H4 (cell line): ENCODE results near the gene KCNJ16. TPM values are rescaled to one million over a fixed set of nuclear protein-coding genes. Genes with fewer than 3 reads are reported as not detected.

Source experiments
- DNase-seq: peaks from one replicate; pipeline ENCODE4 v3.0.0-alpha.2; 2015; ENCODE audit warnings: low spot score
- total RNA-seq: library from RNA; depleted of rRNA; stranded (reverse); fragments of >200 nt; shearing (Covaris generic); gene quantifications from 2 replicates; pipeline ENCODE4 v1.2.3, GENCODE V29; 2014

Gene KCNJ16
- total RNA-seq, 1 experiment from 2014 or later = not detected

DNA sequence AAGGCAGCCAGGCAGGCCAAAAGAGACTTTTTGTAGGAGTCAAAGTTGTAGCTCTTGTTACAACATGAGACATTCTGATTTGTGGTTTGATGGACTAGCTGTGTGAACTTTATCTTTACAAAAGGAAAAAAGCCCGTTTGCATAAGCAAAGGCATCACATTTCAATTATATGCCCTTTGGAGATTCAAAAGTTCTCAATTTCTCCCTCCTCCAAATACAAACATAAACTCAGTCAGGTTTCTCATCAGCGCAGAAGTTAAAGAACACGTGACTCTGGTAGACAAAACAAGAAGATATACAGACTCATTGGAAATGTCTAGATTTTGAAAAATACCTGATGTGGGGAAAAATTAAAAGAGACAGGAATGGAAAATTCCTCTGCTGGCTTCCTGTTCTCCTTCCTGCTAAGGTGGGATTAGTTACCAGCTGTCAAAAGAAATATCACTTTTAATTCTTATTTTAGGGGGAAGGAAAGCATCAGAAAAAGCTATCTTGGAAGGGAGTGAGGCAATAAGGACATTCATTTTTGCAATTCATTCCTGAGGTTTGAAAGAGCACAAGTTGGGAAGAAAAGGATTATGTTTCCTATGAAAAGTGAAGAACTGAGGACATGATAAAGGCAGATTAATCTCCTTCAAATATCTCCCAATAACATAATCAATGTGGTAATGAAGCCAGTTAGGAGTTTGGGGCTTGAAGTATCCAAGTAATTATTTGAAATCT, 4.6 kb upstream of the KCNJ16 start:
- peak; percentile 65 for DNase-seq

DNA sequence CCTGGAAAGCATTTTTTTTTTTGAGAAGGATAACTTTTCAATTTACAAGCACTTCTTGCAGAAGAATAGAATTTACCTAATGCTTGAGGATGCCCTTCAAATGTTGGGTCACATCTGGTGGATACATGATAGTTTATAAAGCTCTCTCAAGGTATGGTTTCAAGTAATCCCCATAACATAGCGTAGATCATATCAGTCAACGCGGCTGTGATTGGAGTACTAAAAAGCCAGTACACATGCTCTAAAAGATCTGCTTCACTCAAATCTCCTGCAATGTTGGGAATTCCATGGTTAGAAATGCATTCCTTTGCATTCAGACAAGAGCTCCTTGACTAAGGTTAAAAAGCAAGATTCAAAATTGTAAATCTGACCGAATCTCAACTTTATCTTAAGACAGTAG, 3.9 kb upstream of the KCNJ16 start:
- no peak for DNase-seq

DNA sequence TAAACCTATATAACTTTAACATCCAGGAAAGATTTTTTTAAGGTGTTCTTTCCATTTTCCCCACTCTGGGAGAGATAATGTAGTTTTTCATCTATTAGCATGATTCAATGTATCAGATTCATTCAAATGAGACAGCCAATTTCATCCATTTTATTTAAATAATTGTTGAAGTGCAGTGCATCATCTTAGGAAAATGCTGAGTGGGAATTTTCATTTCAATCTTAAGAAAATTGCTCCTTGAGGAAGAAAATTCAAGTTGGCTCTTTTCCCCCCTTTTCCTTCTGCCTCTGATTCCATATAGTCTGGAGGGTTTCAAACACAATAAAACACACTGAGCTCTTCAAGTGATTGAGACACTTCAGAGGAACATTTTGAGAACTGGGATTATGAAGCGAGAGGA, 3.4 kb upstream of the KCNJ16 start:
- no peak for DNase-seq

DNA sequence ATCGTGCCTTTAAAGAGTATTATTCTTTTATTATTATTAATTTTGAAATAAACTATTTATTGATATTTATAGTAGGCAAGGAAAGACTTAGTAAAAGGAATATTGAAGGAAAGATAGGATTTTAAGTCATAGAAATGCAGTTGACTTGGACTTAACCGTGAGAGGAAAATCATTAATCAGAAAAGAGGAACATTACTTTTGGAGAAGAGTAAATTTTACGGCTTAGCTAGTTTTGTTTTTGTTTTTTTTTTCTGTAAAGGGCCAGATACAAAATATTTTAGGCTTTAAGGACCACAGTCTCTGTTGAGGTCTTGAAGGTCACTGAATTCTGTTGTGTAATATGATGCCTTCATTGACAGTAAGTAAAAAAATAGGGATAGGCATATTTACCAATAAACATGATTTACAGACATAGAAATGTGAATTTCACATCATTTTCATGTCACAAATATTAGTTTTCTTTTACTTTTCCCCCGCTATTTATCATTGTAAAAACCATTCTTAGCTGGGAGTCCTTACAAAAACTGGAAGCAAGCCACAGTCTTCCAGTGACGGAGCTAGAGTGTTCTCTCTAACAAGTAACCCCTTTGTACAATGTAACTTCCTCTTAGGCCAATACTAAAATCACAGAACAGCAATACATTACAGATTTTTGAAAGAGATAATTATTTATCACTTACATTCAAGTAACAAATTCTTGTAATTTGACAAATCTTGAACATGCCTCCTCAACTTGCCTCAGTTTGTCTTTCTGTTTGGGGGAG, 2.3 kb upstream of the KCNJ16 start:
- DNase-seq = no peak

DNA sequence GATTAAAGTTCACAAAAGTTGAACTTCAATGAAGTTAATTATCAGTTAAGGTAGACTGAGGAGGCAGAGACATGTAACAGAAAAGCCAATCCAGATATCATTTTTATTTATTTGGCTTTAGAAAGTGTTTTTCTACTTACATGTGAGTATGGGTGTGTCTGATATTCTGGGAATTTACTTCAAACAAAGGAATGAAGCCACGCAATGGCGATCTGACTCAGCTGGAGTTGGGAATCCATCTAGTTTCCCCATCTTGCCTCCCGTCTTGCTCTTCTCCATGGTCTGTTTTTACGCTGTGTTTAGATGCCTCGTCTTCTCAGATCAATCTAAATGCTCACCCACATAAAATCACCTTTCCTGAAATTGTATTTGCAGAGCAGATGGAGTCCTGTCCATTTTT, 1.7 kb upstream of the KCNJ16 start:
- no peak for DNase-seq

DNA sequence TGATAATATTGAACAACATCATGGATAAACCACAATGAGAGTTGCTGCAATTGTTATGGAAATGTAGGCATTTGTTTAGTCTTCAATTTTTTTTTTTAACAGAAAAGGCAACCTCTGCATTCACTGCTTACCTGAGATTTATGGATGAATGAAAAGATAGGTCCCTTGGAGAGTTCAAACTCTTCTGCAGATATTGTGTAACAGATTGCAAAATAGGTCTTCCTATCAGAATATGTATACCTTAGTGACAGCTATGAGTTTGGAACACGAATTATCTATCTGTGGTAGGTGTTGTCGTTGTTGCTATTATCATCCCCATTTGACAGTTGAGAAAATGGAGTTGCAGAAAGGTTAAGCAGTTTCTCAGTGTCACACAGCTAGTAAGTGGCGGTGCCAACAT, 1.2 kb upstream of the KCNJ16 start:
- no peak for DNase-seq

DNA sequence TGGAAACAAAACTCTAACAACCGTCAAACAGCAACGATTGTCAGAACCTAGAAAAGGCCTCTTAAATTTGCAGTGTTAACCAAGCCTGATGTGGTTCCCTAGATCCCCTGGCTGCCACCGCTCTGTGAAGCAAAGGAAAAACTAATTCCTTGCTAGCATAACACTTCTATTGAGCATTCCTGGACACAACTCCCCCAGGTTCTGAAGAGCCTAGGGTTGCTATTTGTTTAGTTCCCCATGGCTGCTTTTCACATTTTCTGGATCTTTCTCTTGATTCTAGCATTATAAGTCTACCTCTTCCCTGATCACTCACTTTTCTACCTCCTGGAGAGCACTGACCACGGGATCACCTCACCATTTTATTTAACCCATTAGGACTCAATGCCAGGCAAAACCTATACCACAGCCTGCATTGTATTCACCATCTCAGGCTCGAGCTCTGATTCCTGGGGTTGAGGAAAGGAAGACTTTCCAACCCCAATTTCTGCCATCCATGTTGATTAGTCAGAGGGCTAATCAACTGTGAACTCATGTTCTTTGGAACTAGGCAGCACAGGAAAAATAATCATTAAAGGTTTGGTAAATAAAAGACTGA, 692 bp upstream of the KCNJ16 start:
- DNase-seq = no peak

DNA sequence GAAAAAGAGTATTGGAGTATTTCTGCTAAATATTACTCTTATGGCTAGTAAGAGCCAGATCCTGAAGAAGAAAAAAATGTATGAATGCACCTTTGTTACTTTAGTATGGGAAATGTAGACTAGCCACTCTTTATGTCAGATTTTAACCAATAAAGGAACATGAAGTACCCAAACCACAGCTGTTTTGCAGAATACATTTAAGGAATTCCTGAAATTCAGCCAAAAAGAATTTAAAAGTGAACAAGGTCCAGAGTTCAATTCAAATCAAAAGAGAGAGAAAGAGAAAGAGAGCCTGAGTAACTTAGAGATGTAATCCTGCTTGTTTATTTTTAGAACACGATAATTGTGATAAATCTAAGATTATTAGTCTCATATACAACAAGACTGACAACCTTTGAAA, 1.2 kb downstream of the KCNJ16 start:
- no peak for DNase-seq

DNA sequence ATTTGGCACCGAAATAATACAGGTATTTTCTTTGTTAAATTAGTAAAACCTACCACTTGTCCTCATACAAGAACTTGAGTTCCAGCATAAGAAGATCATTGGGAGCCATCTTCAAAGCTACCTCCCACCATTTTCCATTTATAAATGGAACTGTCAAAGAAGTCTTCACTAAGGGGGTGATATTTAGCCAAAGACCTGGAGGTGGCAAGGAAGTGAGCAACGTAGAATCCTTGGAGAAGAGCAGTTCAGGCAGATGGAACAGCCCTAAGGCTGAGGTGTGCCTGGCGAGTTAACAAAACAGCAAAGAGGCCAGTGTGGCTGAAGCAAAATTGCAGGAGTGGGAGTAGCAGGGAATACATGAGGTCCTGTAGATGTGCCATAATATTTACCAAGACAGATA, 1.8 kb downstream of the KCNJ16 start:
- DNase-seq = no peak

DNA sequence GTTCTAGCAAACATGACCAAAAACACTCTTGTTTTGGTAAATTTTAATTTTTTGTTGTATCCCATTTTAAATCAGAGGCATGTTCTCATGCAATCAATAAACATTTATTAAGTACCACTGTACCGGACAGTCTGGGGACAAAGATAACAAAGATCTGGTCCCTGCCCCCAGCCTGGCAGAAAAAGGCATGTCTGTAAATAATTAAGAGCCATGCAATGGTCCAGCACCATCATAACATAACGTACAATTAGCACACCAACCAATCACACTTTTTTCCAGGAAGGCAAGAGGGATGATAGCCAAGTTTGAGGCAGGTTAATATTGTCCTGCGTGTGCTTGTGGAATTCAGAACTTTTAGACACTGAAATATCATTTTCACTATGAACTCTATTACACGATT, 3.5 kb downstream of the KCNJ16 start:
- no peak for DNase-seq

DNA sequence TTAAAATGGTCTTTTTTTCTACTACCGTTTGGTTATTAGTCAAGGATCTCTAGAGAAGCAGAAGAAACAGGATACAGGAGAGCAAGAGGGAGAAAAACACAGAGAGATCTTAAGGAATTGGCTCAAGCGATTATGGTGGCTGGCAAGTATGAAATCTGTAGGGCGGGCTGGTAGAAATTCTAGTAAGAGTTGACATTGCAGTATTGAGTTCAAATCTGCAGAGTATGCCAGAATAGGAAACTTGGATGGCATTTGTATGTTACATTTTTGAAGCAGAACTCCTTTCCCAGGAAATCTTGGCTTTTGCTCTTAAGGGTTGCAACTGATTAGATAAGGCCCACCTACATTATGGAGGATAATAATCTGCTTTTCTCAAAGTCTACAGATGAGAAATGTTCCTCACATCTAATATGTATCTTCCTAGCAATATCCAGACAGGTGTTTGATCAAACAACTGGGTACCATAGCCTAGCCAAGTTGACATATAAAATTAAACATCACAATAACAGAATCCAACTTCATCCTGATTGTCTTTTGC, 4.0 kb downstream of the KCNJ16 start:
- DNase-seq = no peak

DNA sequence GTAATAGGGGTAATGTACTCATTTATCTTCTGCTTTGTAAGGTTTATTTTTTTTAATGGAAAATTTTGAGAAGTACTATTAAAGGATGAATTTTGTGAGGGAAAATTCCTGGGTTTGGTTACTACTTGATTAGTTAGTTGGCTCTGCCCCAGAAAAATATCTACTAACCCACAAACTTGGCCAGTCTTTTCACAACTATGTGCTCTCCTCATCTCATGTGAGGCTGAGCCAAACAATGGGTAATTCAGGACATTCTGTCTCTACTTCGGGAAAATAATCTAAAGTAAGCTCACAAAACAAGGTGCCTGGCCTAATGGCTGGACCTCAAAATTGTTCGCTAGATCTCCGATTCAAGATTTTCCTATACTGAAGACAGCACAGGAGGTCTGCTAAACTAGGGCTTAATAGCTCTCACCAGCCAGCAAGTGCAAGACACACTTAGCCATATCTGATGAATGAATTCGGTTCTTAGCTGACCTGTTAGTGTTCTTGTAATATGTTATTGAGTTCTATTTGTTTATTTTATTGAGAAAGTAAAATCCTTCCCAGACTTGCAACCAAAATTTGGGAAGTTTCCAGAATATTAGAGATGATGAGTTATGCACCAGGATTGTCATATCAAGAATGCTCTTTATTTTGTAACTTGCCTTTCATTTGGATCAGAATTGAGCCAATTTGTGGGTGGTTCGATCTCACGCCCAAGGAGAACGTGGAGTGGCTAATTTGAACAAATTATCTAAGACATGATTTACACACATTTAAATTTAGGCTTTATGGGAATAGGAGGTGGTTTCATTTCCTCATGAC, 5.7 kb downstream of the KCNJ16 start:
- no peak for DNase-seq

DNA sequence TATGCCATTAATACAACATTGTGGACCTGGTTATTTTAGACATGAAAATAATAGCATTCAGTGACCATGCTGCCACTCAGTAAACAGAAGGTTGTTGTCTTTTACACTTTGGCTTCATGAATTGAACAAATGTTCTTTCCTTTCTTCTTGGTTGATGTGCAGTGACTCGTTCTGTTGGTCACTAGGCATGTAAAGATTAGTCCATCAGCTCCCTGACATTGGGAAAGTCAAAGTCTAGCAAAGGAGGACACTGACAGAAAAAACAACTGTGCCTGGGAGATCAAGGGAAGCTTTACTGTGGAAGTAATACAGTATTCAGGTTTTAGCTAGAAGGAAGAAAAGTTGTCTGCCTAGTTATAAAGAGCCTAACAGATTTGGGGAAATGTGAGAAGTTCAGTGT, 6.9 kb downstream of the KCNJ16 start:
- DNase-seq = no peak

DNA sequence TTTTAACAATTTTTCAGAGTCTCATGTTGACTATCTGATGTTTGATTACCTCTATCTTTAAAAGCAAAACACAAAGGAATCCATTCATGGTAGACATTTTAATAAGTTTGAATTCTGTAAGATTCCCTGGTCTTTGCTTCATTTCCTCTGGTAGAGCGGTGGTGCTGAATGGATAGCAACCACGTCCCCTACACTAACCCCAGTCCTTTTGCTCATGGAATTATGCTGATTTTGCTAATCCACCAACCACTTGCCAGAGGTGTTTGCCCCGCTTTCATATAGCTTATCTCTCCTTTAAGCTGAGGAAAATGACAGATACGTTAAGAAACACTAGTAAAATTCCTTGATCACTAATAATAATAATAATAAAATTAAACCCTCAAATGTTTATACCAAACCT, 9.5 kb downstream of the KCNJ16 start:
- DNase-seq = no peak

DNA sequence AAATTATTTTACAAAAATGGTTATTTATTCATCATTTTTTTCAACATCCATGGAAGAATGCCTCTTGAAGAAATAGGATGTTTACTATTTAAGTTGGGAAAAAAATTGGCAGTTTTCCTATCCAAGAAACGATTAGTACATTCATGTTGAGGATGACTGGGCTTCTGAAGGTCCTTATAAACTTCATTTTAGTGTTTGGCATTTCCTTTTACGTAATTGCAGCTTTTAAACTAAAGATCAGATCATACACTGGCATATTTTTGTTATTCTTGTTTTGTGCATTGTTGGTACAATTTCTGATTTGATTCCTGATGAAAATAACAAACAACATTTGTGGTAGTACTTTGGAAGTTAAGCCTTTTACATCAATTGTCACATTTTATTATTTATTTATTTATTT, 11.5 kb downstream of the KCNJ16 start:
- no peak for DNase-seq

DNA sequence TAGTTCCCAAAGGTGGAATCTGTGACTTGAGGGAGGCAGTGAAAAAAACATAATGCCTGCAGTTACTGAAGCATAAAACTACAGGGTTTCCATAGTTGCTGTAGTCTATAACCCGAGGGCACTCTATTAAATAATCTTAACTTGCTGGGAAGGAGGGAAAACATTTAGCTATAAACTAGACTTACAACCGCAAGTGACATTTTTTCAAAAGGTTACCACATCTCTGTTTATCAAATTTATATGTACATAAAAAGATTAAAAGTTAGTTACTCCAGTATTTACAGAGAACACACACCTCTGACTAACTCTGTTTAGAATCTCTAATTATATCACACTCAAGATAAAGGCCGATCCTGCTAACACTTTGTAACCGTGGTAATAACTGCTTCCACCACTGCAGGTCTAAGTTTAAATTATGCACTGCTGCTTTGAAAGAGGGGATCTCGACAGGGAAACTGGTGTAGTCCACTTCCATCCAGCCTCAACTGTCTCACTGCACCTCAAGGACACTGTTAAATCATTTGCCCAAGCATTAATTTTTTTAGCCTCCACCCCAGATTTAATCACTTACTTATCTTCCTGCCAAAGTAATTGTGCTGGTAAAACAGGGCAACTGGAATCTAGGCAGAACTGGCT, 14.6 kb downstream of the KCNJ16 start:
- peak; percentile 35 for DNase-seq

DNA sequence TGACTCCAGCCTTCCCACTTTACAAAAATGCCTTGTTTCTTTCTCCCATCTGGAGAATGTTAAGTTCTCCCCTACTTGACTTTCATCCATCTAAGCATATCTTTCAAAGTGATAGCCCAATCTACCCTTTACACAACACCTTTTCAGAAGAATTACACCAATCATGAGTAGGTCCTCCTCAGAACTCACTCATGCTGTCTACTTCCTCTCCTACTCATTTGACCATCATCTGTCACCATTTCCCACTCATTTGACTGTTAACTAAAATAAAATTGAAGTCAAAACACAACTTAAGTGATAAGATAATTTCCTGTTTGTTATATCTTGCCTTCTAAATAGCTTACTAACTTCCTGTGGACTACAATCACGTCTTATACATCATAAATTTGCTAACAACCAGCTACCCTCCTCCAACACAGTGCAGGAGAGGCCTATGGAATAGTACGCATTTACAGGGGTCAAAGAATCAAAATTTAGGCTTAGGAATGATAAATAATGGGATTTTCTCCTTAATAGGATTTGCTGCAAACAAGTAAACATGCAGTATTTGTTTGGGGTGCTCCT, 16.1 kb downstream of the KCNJ16 start:
- no peak for DNase-seq

DNA sequence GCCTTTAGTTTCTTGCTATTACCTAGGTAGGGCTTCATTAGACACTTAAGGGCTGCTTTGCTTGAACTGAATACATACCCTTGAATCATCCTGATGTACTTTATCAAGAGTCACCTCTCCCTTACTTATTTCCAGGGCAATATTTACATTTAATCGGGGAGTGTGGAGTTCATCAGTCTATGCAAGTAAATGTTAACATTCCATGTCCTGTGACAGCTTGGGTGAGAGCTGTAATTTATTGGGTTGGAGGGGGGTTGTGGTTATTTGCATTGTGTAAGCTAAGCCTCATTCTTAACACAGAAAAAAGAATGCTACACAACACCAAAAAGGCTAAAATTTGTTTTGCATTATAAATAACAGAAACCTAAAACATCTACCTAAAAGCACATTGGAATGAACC, 16.7 kb downstream of the KCNJ16 start:
- peak; percentile 19 for DNase-seq

DNA sequence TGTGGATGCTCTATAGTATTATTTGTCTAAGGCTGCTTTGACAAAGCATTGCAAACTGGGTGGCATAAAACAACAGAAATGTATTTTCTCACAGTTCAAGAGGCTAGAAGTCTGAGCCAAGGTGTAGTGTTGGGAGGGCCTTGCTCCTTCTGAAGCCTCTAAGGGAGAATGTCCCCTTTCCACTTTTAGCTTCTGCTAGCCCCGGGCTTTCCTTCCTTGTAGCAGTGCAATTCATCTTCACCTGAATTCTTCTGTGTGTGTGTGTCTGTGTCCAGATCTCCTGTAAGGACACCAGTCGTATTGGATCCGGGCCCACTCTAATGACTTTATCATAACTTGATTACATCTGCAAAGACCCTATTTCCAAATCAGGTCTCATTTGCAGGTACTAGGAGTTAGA, 18.1 kb downstream of the KCNJ16 start:
- DNase-seq = no peak

DNA sequence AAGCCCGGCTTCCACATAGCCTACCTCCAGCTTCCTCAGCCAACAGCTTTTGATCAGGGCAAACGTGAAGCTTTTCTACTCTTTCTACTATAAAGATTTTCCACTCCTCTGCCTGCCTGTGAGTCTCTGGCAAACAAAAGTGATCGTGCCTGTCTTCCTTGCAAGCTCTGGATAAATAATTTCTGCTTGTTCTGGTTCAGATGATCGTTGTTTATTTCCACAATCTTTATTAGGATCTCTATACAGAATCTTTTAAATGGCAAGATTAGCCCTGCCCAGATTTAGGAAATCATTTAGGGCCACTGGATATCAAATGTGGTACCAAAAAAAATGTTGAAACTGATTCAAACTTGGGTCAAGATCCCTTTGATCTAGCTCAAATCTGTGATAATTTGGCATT, 20.4 kb downstream of the KCNJ16 start:
- no peak for DNase-seq

DNA sequence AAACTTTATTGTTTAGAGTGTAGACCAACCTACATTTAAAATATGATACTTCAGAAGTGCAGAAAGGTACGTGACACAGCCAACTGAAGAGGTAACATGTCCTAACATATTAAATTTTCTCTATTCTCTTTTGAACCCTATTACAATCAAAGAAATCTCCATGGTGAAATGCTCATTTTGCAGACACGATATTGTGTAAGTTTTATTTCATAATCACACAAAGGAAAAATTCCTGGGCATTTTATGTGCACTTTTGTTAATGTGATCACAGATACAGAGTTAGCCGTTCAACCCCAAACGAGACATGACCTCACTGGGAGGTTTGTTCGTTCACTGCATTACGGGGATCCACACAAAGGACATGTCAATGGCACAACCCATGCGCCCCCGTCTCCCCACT, 21.8 kb downstream of the KCNJ16 start:
- no peak for DNase-seq
